ENCODE data around the gene CLEC16A.

DNA sequence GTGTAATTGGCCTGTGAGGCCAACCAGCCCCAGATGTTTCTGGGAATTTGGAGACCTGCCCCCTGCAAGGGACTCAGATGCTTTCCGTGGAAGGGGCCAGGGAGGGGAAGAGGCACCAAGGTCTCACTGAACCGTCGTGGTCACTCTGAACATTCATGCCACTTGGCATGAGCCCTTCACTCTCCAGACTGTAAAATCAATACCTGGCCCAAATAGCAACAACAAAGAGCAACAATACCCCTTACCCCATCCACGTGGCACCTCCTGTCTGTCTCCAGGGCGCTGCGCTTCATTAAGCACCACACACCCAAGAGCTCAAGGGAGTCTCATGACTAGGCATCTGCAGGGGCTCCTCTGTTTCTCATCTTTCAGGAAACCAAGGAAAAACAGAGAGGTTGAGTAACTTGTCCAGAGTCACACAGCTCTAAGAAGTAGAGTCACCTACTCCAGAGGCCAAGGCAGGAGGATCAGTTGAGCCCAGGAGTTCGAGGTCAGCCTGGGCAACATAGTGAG, 258.8 kb downstream of the CLEC16A start:
- TF ChIP-seq, protein P1, sequence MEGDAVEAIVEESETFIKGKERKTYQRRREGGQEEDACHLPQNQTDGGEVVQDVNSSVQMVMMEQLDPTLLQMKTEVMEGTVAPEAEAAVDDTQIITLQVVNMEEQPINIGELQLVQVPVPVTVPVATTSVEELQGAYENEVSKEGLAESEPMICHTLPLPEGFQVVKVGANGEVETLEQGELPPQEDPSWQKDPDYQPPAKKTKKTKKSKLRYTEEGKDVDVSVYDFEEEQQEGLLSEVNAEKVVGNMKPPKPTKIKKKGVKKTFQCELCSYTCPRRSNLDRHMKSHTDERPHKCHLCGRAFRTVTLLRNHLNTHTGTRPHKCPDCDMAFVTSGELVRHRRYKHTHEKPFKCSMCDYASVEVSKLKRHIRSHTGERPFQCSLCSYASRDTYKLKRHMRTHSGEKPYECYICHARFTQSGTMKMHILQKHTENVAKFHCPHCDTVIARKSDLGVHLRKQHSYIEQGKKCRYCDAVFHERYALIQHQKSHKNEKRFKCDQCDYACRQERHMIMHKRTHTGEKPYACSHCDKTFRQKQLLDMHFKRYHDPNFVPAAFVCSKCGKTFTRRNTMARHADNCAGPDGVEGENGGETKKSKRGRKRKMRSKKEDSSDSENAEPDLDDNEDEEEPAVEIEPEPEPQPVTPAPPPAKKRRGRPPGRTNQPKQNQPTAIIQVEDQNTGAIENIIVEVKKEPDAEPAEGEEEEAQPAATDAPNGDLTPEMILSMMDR (IDR thresholded peaks at IDR 0.05) = no peak
- no peak for TF ChIP-seq EZH2 (IDR thresholded peaks at IDR 0.05; ENCODE audit: borderline replicate concordance, insufficient read depth, low read depth, low read length, poor library complexity, severe bottlenecking)
